Keratinocyte (primary cell): ENCODE data around the gene PPTC7. TPM values are rescaled to one million over a fixed set of nuclear protein-coding genes. Genes with fewer than 3 reads are reported as not detected.

Source experiments
- DNase-seq: peaks from one replicate; pipeline ENCODE4 v3.0.0-alpha.2; 2011; ENCODE audit warnings: low read depth, missing footprints, low spot score
- FAIRE-seq: peaks from 2 replicates; lab custom pipeline; 2011; peaks lifted over from hg19 to GRCh38; lab: Jason Lieb, UNC
- H2AFZ ChIP-seq: 2 replicates; pipeline ENCODE4 v1.6.0; 2012; ENCODE audit warnings: low read length, control low read depth, inconsistent platforms; ENCODE audit not compliant: control insufficient read depth
- H3K27ac ChIP-seq: 2 replicates; pipeline ENCODE4 v1.5.1; 2011; ENCODE audit warnings: low read length; ENCODE audit not compliant: control insufficient read depth, insufficient read depth
- H3K27me3 ChIP-seq: 3 replicates; pipeline ENCODE4 v1.6.0; 2011; ENCODE audit warnings: low read length; ENCODE audit not compliant: control insufficient read depth, insufficient read depth; ENCODE audit errors: extremely low read depth
- H3K36me3 ChIP-seq, 2 experiments: 2 replicates in 1 of 2; 3 replicates in 1 of 2; pipeline ENCODE4 v1.5.1; 2011; ENCODE audit warnings: low read length in 2 of 2, mild to moderate bottlenecking in 1 of 2; ENCODE audit not compliant: control insufficient read depth in 2 of 2, insufficient read depth in 2 of 2; ENCODE audit errors: extremely low read depth in 1 of 2
- H3K4me1 ChIP-seq: 3 replicates; pipeline ENCODE4 v1.5.1; 2011; ENCODE audit warnings: low read length; ENCODE audit not compliant: control insufficient read depth, insufficient read depth; ENCODE audit errors: extremely low read depth
- H3K4me2 ChIP-seq: 3 replicates; pipeline ENCODE4 v1.6.0; 2011; ENCODE audit warnings: low read depth, low read length; ENCODE audit not compliant: control insufficient read depth, insufficient read depth; ENCODE audit errors: extremely low read depth
- H3K4me3 ChIP-seq, 3 experiments: fragments of 200-600 bp in 1 of 3; sonication (generic) in 1 of 3; 2 replicates in 2 of 3; 3 replicates in 1 of 3; pipeline ENCODE4 v1.5.1; 2011 to 2016; ENCODE audit warnings: low read length in 3 of 3, mild to moderate bottlenecking in 3 of 3, control low read depth in 2 of 3, inconsistent platforms in 1 of 3, low read depth in 1 of 3, mixed read lengths in 1 of 3, mixed run types in 1 of 3, moderate library complexity in 1 of 3; ENCODE audit not compliant: control insufficient read depth in 2 of 3, insufficient read depth in 2 of 3; ENCODE audit errors: extremely low read depth in 1 of 3
- H3K79me2 ChIP-seq: 2 replicates; pipeline ENCODE4 v1.6.0; 2012; ENCODE audit warnings: low read length; ENCODE audit not compliant: control insufficient read depth, insufficient read depth
- H3K9ac ChIP-seq: 3 replicates; pipeline ENCODE4 v1.6.0; 2011; ENCODE audit warnings: low read length; ENCODE audit not compliant: control insufficient read depth, insufficient read depth; ENCODE audit errors: extremely low read depth
- H3K9me1 ChIP-seq: 3 replicates; pipeline ENCODE4 v1.6.0; 2011; ENCODE audit warnings: low read length; ENCODE audit not compliant: control insufficient read depth, insufficient read depth; ENCODE audit errors: extremely low read depth
- H3K9me3 ChIP-seq: 2 replicates; pipeline ENCODE4 v1.5.1; 2012; ENCODE audit warnings: low read depth, low read length; ENCODE audit not compliant: control insufficient read depth
- H4K20me1 ChIP-seq: 3 replicates; pipeline ENCODE4 v1.6.0; 2011; ENCODE audit warnings: low read length; ENCODE audit not compliant: control insufficient read depth, insufficient read depth; ENCODE audit errors: extremely low read depth
- CTCF ChIP-seq, 3 experiments: IDR thresholded peaks in 1 of 3; conservative IDR thresholded peaks in 1 of 3; optimal IDR thresholded peaks in 1 of 3; 2 replicates in 2 of 3; 3 replicates in 1 of 3; pipeline versions ENCODE3 to v1.5.1; 2011; ENCODE audit warnings: low read length in 3 of 3, mild to moderate bottlenecking in 3 of 3, moderate library complexity in 2 of 3, control low read depth in 1 of 3, inconsistent platforms in 1 of 3; ENCODE audit not compliant: insufficient read depth in 2 of 3; ENCODE audit errors: extremely low read depth in 1 of 3
- EZH2 ChIP-seq: IDR thresholded peaks from one replicate; pipeline ENCODE4 v1.6.1; 2012; ENCODE audit warnings: inconsistent platforms, mild to moderate bottlenecking, low read length, moderate library complexity
- dilution Hi-C: fragments of 300-500 bp; cut with MboI; formaldehyde crosslinking; loops from one replicate; pipeline ENCODE4 v1.7.0; 2020; ENCODE audit warnings: low sequenced_read_pairs; ENCODE audit not compliant: extremely low pct_ligation_motif_present
- polyA plus RNA-seq, 5 experiments: library from polyadenylated mRNA; depleted of rRNA in 3 of 5; stranded (reverse) in 3 of 5; stranded (forward) in 1 of 5; unstranded in 1 of 5; fragments of >200 nt; gene quantifications; 1 replicate in 1 of 5; 2 replicates in 3 of 5; 3 replicates in 1 of 5; pipeline versions ENCODE4 v1.2.1 to v1.2.3, GENCODE V29; 2011 to 2012; ENCODE audit warnings: missing spikeins in 2 of 5, low read depth in 1 of 5, low replicate concordance in 1 of 5

The PPTC7 gene
- polyA plus RNA-seq, 1 donor (not counting 4 experiments of a cell fraction or from before 2014, with no cell fraction given) = 35.9 TPM

- Histone ChIP-seq H3K36me3 (peaks cover 7 to 15% of the 10 kb centered on the region in 2 experiments), H4K20me1 (no peaks in the 10 kb centered on the region), H3K4me3 (no peak overlapping the region), H3K9me3 (no peaks in the 10 kb centered on the region), H2AFZ (no peak overlapping the region), H3K4me1 (peaks cover 19% of the 10 kb centered on the region), H3K4me2 (no peak overlapping the region), H3K27ac (no peak overlapping the region), H3K9ac (no peak overlapping the region), H3K79me2 (peaks cover 92% of the 10 kb centered on the region), H3K9me1 (peaks cover 2% of the 10 kb centered on the region), H3K27me3 (no peaks in the 10 kb centered on the region)
- dilution Hi-C loops = no loop called here
- no peak for DNase-seq
- TF ChIP-seq EZH2 = no peak
- no peak for TF ChIP-seq CTCF (optimal IDR thresholded peaks at IDR 0.05 in 1 of 3, IDR thresholded peaks at IDR 0.05 in 1 of 3, conservative IDR thresholded peaks at IDR 0.05 in 1 of 3; ENCODE audit: extremely low read depth in 1 of 3, insufficient read depth in 2 of 3, low read length in 3 of 3)
- no peak for FAIRE-seq
Measured at GRCh38 chr12:110554184-110554583, 28.9 kb downstream of the PPTC7 start.

DNA sequence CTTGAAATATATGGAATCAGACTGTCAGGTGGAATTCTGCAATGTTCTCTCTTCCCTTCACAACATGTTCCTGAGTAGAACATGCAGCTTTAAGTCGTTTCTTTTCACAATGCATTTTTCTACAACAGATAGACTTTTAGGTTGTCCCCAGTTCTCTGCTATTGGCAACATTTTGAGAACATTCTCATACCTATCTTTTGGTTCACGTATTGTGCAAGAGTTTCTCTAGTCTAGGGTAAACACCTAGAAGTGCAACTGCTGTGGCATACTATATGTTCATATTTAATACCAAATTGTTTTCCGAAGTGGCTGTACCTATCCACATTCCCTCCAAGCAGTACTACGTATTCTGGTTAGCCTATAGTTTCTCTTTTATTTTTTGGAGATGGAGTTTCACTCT lies 32.1 kb downstream of the PPTC7 start:
- Histone ChIP-seq H3K9me1 (no peaks in the 10 kb centered on the region), H4K20me1 (no peaks in the 10 kb centered on the region), H3K4me2 (no peak overlapping the region), H3K79me2 (peaks cover 78% of the 10 kb centered on the region), H3K9ac (no peak overlapping the region), H3K36me3 (peaks cover 9 to 21% of the 10 kb centered on the region in 2 experiments), H3K27ac (no peak overlapping the region), H3K4me1 (peaks cover 34% of the 10 kb centered on the region), H3K9me3 (no peaks in the 10 kb centered on the region), H2AFZ (no peak overlapping the region), H3K4me3 (no peak overlapping the region), H3K27me3 (no peaks in the 10 kb centered on the region)
- TF ChIP-seq CTCF (optimal IDR thresholded peaks at IDR 0.05 in 1 of 3, IDR thresholded peaks at IDR 0.05 in 1 of 3, conservative IDR thresholded peaks at IDR 0.05 in 1 of 3; ENCODE audit: extremely low read depth in 1 of 3, insufficient read depth in 2 of 3, low read length in 3 of 3) (no peak), EZH2 (no peak)
- dilution Hi-C loops = no loop called here
- no peak for DNase-seq
- no peak for FAIRE-seq
